GM12864 (cell line): ENCODE results near the gene ZHX3.

Experiments
- DNase-seq: peaks from one replicate; pipeline ENCODE4 v3.0.0-alpha.2; 2011; ENCODE audit warnings: low read depth
- H3K4me3 ChIP-seq: 2 replicates; pipeline ENCODE4 v1.5.1; 2011; ENCODE audit warnings: mild to moderate bottlenecking, low read depth, low read length, control low read depth
- CTCF ChIP-seq: IDR thresholded peaks from 2 replicates; pipeline ENCODE4 v1.5.1; 2011; ENCODE audit warnings: low read depth, mild to moderate bottlenecking, moderate library complexity, low read length, control low read depth, inconsistent platforms; ENCODE audit errors: missing control alignments

Gene ZHX3

DNA sequence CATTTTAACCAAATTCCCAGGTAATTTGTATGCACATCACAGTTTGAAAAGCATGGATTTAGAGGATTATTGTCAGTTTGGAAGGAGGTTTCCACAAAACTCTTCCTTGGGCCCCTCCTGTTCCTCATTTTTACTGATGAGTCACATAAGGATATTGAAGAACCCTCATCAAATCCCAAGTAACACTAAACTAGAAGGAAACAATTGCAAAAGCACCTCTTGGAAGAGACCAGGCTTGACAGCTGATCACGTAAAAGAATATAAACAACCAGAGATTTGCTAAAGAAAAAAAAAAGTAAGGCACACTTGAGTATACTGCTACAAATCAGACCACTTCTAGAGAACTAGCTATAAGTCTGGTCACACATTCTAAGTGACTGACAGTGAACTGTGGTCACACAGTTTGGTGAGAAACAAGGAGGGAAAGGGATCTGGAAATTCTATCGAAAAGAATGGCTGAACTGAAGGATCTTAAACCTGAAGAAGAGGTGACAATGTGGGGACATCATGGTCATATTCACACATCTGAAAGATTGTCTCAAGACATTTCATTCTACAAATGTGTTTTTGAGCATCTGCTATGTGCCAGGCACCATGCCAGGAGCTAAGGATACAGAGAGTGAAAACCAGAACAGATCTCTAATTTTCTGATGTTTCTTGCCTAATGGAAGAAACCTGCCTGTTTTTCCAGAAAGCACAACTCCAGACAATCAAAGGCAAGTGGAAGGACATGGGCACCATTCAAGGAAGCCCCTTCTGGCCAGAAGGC lies 24.1 kb downstream of the ZHX3 start:
- H3K4me3 ChIP-seq = no peak overlapping the region
- DNase-seq = no peak
- TF ChIP-seq CTCF = no peak

- no peak for TF ChIP-seq CTCF
- no peak for DNase-seq
- no peak overlapping the region for H3K4me3 ChIP-seq
Measured at GRCh38 chr20:41290804-41291389, 26.6 kb downstream of the ZHX3 start.

- DNase-seq = no peak
- TF ChIP-seq CTCF = no peak
- no peak overlapping the region for H3K4me3 ChIP-seq
Measured at GRCh38 chr20:41287327-41287726, 30.2 kb downstream of the ZHX3 start.

GRCh38 chr20:41286240-41286851 lies 31.2 kb downstream of the ZHX3 start:
- no peak for TF ChIP-seq CTCF
- no peak overlapping the region for H3K4me3 ChIP-seq
- DNase-seq = no peak

DNA sequence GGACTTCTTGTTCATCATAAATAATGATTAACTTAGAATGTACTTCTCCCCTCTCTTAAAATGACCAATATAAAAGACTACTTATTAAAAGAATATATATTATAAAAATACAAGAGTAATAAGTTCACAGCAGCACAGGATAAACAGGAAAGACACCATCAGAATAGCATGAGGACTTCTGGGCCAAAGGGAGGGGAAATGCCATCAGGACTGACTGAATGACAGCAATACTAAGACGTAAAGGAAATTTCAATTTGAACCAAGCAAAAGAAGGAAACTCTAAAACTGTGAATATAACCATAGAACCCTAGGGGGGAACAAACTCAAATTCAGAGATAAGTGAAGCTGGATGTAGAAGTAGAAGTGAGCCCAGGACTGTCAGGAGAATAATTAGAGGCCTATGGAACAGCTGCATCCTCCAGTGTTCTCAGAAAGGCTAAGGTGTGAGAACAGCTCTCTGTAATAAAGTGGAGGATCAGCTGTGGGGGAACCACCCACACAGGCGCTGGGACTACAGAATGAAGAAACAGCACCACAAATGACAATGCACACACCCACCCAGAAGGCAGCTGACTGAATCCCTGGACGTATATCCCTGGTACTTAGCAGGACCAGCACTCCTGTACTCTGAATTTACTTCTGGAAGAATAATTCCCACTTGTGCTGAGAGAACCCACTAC lies 37.8 kb downstream of the ZHX3 start:
- DNase-seq = no peak
- no peak overlapping the region for H3K4me3 ChIP-seq
- TF ChIP-seq CTCF = no peak

DNA sequence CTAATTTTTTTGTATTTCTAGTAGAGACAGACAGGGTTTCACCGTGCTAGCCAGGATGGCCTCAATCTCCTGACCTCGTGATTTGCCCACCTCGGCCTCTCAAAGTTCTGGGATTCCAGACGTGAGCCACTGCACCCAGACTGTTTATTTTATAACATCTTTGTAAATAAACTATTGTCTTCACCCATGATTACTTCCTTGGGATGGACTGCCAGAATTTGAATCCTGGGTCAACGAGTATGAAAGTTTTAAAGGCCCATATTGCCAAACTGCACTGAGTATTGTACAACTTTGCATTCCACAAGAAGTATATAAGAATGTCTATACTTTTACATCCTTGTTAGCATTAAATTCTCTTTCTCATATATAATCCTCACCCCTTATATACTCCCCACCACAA lies 38.6 kb downstream of the ZHX3 start:
- no peak for DNase-seq
- H3K4me3 ChIP-seq = no peak overlapping the region
- no peak for TF ChIP-seq CTCF
